ENCODE measurements around the gene PGAP6.

DNA sequence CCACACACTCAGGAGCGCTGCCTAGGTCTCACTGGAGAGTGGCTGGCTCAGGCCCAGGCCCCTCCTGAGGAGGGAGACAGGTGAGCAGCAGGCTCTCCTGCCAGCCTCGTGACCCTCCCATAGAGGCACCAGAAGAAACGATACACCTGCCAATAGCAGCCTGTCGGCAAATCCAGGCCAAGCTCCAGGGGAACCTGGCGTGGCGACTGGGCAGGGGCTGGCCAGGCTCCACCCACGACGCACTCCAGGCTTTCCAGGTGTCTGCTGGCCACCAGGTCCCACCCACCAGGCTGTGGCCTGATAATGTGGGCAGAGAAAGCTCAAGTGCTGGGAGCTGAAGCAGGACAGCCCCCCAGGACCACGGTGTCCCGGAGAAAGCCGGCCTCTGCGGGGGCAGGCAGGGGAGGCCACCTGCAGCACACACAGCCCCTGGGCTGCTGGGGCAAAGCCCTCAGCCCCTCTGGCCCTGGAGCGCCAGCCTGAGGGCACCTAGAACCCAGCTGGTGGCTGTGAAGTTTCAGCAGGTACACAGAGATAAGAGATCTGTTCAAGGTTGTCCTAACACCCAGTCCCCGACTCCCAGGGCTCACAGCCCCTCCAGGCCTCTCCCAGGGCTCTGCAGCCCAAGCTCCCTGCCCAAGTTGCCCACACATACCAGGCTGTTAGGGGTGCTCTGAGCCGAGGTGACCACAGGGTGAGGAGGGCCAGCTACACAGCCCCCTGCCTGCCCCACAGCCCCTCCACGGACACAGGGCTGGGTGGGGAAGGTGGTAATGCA lies 2.4 kb downstream of the PGAP6 start:
- TF ChIP-seq POLR2A (IDR thresholded peaks at IDR 0.05): no peak
- TF ChIP-seq, protein P1, sequence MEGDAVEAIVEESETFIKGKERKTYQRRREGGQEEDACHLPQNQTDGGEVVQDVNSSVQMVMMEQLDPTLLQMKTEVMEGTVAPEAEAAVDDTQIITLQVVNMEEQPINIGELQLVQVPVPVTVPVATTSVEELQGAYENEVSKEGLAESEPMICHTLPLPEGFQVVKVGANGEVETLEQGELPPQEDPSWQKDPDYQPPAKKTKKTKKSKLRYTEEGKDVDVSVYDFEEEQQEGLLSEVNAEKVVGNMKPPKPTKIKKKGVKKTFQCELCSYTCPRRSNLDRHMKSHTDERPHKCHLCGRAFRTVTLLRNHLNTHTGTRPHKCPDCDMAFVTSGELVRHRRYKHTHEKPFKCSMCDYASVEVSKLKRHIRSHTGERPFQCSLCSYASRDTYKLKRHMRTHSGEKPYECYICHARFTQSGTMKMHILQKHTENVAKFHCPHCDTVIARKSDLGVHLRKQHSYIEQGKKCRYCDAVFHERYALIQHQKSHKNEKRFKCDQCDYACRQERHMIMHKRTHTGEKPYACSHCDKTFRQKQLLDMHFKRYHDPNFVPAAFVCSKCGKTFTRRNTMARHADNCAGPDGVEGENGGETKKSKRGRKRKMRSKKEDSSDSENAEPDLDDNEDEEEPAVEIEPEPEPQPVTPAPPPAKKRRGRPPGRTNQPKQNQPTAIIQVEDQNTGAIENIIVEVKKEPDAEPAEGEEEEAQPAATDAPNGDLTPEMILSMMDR (IDR thresholded peaks at IDR 0.05 in 8 of 11, conservative IDR thresholded peaks at IDR 0.05 in 3 of 11): no peak
